Measurements from ENCODE around the gene PDCD1LG2.
"Not testable (repeated sequence)": the region's sequence is repeated elsewhere in the genome, so short reads cannot be mapped to it uniquely, and the experiment has no call there.

DNA sequence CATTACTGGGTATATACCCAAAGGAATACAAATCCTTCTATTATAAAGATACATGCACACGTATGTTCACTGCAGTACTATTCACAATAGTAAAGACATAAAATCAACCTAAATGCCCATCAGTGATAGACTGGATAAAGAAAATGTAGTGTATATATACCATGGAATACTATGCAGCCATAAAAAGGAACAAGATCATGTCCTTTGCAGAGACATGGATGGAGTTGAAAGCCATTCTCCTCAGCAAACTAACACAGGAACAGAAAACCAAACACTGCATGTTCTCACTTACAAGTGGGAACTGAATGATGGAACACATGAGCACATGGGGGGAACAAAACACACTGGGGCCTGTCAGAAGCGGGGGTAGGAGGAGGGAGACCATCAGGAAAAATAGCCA lies 71.4 kb downstream of the PDCD1LG2 start:
- TF ChIP-seq, protein P1, sequence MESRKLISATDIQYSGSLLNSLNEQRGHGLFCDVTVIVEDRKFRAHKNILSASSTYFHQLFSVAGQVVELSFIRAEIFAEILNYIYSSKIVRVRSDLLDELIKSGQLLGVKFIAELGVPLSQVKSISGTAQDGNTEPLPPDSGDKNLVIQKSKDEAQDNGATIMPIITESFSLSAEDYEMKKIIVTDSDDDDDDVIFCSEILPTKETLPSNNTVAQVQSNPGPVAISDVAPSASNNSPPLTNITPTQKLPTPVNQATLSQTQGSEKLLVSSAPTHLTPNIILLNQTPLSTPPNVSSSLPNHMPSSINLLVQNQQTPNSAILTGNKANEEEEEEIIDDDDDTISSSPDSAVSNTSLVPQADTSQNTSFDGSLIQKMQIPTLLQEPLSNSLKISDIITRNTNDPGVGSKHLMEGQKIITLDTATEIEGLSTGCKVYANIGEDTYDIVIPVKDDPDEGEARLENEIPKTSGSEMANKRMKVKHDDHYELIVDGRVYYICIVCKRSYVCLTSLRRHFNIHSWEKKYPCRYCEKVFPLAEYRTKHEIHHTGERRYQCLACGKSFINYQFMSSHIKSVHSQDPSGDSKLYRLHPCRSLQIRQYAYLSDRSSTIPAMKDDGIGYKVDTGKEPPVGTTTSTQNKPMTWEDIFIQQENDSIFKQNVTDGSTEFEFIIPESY (IDR thresholded peaks at IDR 0.05) = not testable (repeated sequence)
- TF ChIP-seq JUND (IDR thresholded peaks at IDR 0.05); GABPA (IDR thresholded peaks at IDR 0.05 in 1 of 2, conservative IDR thresholded peaks at IDR 0.05 in 1 of 2); TAF1 (conservative IDR thresholded peaks at IDR 0.05); ATF3 (IDR thresholded peaks at IDR 0.05); EGR1 (IDR thresholded peaks at IDR 0.05; ENCODE audit: low read depth in 2 of 2); MAX (IDR thresholded peaks at IDR 0.05); NR2F2 (IDR thresholded peaks at IDR 0.05); SP1 (IDR thresholded peaks at IDR 0.05); FOXA1 (IDR thresholded peaks at IDR 0.05); RAD21 (IDR thresholded peaks at IDR 0.05): not testable (repeated sequence)
- TF ChIP-seq, protein P2, sequence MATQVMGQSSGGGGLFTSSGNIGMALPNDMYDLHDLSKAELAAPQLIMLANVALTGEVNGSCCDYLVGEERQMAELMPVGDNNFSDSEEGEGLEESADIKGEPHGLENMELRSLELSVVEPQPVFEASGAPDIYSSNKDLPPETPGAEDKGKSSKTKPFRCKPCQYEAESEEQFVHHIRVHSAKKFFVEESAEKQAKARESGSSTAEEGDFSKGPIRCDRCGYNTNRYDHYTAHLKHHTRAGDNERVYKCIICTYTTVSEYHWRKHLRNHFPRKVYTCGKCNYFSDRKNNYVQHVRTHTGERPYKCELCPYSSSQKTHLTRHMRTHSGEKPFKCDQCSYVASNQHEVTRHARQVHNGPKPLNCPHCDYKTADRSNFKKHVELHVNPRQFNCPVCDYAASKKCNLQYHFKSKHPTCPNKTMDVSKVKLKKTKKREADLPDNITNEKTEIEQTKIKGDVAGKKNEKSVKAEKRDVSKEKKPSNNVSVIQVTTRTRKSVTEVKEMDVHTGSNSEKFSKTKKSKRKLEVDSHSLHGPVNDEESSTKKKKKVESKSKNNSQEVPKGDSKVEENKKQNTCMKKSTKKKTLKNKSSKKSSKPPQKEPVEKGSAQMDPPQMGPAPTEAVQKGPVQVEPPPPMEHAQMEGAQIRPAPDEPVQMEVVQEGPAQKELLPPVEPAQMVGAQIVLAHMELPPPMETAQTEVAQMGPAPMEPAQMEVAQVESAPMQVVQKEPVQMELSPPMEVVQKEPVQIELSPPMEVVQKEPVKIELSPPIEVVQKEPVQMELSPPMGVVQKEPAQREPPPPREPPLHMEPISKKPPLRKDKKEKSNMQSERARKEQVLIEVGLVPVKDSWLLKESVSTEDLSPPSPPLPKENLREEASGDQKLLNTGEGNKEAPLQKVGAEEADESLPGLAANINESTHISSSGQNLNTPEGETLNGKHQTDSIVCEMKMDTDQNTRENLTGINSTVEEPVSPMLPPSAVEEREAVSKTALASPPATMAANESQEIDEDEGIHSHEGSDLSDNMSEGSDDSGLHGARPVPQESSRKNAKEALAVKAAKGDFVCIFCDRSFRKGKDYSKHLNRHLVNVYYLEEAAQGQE (IDR thresholded peaks at IDR 0.05) = not testable (repeated sequence)
- TF ChIP-seq, protein P3, sequence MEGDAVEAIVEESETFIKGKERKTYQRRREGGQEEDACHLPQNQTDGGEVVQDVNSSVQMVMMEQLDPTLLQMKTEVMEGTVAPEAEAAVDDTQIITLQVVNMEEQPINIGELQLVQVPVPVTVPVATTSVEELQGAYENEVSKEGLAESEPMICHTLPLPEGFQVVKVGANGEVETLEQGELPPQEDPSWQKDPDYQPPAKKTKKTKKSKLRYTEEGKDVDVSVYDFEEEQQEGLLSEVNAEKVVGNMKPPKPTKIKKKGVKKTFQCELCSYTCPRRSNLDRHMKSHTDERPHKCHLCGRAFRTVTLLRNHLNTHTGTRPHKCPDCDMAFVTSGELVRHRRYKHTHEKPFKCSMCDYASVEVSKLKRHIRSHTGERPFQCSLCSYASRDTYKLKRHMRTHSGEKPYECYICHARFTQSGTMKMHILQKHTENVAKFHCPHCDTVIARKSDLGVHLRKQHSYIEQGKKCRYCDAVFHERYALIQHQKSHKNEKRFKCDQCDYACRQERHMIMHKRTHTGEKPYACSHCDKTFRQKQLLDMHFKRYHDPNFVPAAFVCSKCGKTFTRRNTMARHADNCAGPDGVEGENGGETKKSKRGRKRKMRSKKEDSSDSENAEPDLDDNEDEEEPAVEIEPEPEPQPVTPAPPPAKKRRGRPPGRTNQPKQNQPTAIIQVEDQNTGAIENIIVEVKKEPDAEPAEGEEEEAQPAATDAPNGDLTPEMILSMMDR (IDR thresholded peaks at IDR 0.05; ENCODE audit: low read depth, low read length, missing input control) = not testable (repeated sequence)
